Subcutaneous abdominal adipose tissue (tissue), 5 donors: ENCODE data around the gene ZNF211.

Experiments used
- H3K27ac ChIP-seq: one replicate; pipeline ENCODE4 v1.7.0; 2013; ENCODE audit warnings: low read depth, mild to moderate bottlenecking, inconsistent platforms, low read length, moderate library complexity
- H3K27me3 ChIP-seq, 5 donors: one replicate each; pipeline ENCODE4 v1.7.0; 2013; ENCODE audit warnings: low read length in 5 of 5, inconsistent platforms in 1 of 5; ENCODE audit not compliant: control insufficient read depth in 5 of 5, insufficient read depth in 4 of 5
- H3K36me3 ChIP-seq, 5 donors: one replicate each; pipeline ENCODE4 v1.7.0; 2013; ENCODE audit warnings: low read length in 5 of 5; ENCODE audit not compliant: control insufficient read depth in 5 of 5, insufficient read depth in 5 of 5
- H3K4me1 ChIP-seq, 5 donors: one replicate each; pipeline ENCODE4 v1.7.0; 2013; ENCODE audit warnings: low read length in 5 of 5, mild to moderate bottlenecking in 3 of 5, moderate library complexity in 1 of 5; ENCODE audit not compliant: control insufficient read depth in 5 of 5, insufficient read depth in 5 of 5
- H3K4me3 ChIP-seq, 5 donors: one replicate each; pipeline ENCODE4 v1.7.0; 2013; ENCODE audit warnings: low read length in 5 of 5, low read depth in 1 of 5
- H3K9ac ChIP-seq, 5 donors: one replicate each; pipeline ENCODE4 v1.7.0; 2013; ENCODE audit warnings: low read length in 5 of 5, mild to moderate bottlenecking in 4 of 5, moderate library complexity in 3 of 5
- H3K9me3 ChIP-seq, 5 donors: one replicate each; pipeline ENCODE4 v1.7.0; 2013; ENCODE audit warnings: low read length in 5 of 5; ENCODE audit not compliant: control insufficient read depth in 5 of 5
- donor health status: healthy.
- donor health status: healthy.
- donor health status: healthy.
- donor health status: healthy.
- donor health status: healthy.

ZNF211 gene

DNA sequence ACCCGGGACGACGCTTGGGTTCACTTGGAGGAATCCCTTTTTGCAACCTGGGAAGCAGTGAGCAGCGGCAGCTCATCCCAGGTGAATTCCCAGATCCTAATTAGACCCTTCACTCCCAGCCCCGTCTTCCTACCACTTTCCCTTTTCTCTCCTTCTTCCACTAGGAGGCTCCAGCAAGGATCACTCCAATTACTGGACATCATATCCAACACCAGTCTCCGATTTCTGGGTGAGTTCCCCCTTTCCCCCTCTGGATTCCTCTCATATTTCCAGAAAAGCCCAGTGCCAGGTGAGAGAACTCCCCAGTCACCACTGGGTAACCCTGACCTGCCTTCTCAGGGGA is 18.7 kb downstream of the ZNF211 start:
- H3K9me3 ChIP-seq = peaks cover 0 to 41% (median 20%) of the 10 kb centered on the region in 5 donors
- no peak overlapping the region for H3K27ac ChIP-seq
- H3K36me3 ChIP-seq = no peaks in the 10 kb centered on the region
- no peaks in the 10 kb centered on the region for H3K4me1 ChIP-seq
- no peak overlapping the region for H3K9ac ChIP-seq
- no peak overlapping the region for H3K4me3 ChIP-seq
- H3K27me3 ChIP-seq = peaks cover 0 to 11% (median 3%) of the 10 kb centered on the region in 5 donors

DNA sequence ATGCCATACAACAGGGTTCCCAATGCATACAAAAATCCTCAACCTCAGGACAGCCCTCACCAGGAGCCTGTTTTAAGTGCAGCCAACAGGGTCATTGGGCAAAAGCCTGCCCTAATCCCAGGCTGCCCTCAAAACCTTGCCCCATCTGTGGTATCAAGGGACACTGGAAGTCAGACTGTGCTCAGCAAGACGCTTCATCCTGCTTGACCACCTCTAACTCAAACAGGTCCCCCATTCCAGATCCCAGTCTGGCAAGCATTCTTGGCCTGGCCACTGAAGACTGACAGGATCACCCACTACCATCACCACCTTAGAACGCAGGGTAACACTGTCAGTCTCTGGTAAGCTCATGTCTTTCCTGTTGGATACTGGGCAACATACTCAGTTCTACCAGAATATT is 20.7 kb downstream of the ZNF211 start:
- H3K9ac ChIP-seq = no peak overlapping the region
- no peak overlapping the region for H3K4me3 ChIP-seq
- peaks cover 0 to 11% (median 3%) of the 10 kb centered on the region in 5 donors for H3K27me3 ChIP-seq
- H3K9me3 ChIP-seq = peaks cover 0 to 28% (median 14%) of the 10 kb centered on the region in 5 donors
- H3K4me1 ChIP-seq = no peaks in the 10 kb centered on the region
- no peak overlapping the region for H3K27ac ChIP-seq
- H3K36me3 ChIP-seq = no peaks in the 10 kb centered on the region

DNA sequence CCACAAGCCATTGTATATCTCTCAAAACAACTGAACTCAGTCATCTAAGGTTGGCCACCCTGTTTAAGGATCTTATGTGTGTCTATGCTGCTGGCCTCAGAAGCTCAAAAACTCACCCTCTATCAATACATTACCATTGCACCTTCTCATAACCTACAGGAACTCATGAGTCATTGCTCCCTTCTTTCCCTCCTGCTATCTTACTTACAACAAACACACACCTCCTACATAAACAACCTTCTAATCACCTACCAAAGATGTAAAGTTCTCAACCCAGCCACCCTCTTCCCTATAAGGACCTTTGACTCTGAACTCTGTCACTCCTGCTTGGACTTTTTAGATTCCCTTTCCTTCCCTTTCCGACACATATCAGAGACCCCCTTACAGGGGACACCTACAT is 22.5 kb downstream of the ZNF211 start:
- Histone ChIP-seq H3K4me1 (no peaks in the 10 kb centered on the region), H3K27ac (no peak overlapping the region), H3K36me3 (no peaks in the 10 kb centered on the region), H3K27me3 (peaks cover 0 to 11% (median 3%) of the 10 kb centered on the region in 5 donors), H3K9ac (no peak overlapping the region), H3K4me3 (no peak overlapping the region), H3K9me3 (peaks cover 0 to 27% (median 14%) of the 10 kb centered on the region in 5 donors)

DNA sequence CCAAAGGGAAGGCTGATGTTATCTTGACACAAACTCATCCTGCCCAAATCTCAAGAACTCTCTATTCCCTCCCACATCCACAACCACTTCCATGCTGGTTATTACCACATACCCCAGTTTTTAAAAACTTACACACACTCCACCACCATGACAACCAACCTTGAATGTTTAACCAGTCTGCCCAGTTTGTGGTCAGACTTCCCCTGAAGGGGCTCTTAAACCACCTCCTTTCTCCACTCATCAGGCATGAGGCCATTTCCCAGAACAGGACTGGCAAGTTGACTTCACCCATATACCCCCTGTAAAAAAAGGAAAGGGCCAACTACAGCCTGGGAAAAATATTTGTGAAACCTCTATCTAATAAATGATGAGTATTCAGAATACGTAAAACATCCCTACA is 23.4 kb downstream of the ZNF211 start:
- H3K27me3 ChIP-seq = peaks cover 0 to 10% (median 3%) of the 10 kb centered on the region in 5 donors

DNA sequence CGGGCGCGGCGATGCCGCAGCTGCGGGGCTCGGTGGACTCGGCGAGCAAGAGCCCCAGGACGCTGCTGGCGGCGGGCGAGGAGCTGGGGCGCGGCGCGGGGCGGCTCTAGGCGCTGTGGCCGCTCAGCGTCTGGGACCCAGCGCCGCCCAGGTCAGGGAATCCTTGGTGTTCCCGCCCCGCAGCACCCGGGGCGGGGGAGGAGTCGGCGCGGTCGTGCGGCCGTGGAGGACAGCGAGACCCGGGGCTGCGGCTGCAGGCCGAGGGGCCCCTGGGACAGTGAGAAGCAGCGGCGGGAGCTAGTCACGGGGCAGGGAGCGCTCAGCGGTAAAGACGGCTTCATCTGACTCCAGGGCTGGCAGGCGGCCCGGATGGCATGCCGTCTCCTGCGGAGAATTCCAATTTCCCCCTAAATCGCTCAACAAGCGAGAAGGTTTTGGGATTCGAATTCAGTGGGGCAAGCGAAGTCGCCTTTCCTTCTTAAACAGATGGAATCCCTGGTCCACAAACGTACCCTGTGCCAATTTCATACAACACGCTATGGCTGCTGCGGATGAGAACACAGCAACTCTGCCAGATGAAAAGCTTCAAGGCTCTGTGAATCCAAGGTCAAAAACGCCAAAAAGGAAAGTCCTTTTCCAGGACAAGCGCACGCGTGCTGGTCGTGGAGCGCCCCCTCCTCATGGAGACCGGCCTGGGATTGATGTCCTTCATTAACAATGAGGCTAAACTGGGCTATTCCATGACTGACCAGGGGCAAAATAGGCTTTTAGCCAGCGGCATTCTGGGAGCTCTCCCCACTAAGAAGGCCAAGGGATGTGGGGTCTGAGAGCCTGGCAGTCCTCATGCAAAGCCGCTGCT is 31.5 kb downstream of the ZNF211 start:
- Histone ChIP-seq H3K4me1 (peaks cover 0 to 12% (median 11%) of the 10 kb centered on the region in 5 donors), H3K27me3 (peaks cover 0 to 6% (median 0%) of the 10 kb centered on the region in 5 donors), H3K36me3 (no peaks in the 10 kb centered on the region), H3K27ac (peak overlapping the region; percentile 16), H3K9ac (peak overlapping the region in 4 of 5 donors; percentile 33 to 67 (median 47)), H3K4me3 (peak overlapping the region; percentile 59 to 73 (median 70)), H3K9me3 (peaks cover 0 to 5% (median 0%) of the 10 kb centered on the region in 5 donors)

More for the DNA sequence above, 23.4 kb downstream of the ZNF211 start:
- Histone ChIP-seq H3K27ac (no peak overlapping the region), H3K9ac (no peak overlapping the region), H3K4me1 (no peaks in the 10 kb centered on the region), H3K9me3 (peaks cover 0 to 26% (median 14%) of the 10 kb centered on the region in 5 donors), H3K4me3 (no peak overlapping the region), H3K36me3 (no peaks in the 10 kb centered on the region)

DNA sequence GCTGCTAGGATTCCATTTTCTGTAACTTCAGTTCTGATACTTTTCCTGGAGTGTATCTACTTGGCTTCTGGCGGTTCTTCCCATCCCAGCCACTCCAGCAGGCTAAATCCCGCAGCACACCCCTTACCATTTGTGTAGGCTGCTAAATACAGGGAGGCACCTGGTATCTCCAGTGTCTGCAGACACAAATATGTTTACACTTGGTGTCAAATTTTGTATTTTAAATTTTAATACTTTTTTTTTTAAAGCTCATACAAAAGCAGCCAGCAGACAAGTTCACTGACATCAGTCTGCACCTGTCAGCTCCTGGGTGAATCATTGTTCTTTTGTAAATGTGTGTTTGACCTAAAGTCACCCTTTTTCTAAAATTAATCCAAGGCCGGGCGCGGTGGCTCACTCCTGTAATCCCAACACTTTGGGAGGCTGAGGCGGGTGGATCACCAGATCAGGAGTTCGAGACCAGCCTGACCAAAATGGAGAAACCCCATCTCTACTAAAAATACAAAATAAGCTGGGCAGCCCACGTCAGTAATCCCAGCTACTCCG is 32.4 kb downstream of the ZNF211 start:
- peaks cover 0 to 12% (median 11%) of the 10 kb centered on the region in 5 donors for H3K4me1 ChIP-seq
- peaks cover 0 to 3% (median 0%) of the 10 kb centered on the region in 5 donors for H3K9me3 ChIP-seq
- H3K27ac ChIP-seq = no peak overlapping the region
- peak overlapping the region in 1 of 5 donors; percentile 46 for H3K9ac ChIP-seq
- peaks cover 0 to 6% (median 0%) of the 10 kb centered on the region in 5 donors for H3K27me3 ChIP-seq
- peak overlapping the region in 1 of 5 donors; percentile 59 for H3K4me3 ChIP-seq
- no peaks in the 10 kb centered on the region for H3K36me3 ChIP-seq

DNA sequence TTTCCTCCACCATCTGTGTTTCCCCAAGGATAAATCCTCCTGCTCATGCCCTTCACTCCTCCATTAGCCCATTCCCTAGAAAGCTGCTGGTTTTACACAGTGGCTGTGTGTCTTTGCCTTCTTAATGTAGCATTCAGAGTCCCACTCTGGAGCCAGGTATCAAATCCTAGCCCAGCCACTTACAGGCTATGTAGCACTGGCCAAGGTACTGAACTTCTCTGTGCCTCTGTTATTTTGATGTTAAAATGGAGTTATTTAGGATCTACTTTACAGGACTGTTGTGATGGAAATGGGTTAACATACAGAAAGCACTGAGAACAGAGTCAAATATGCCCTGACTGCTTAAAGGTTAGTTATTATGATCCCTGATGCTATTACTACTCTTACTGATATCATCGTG is 34.3 kb downstream of the ZNF211 start:
- no peaks in the 10 kb centered on the region for H3K36me3 ChIP-seq
- H3K9me3 ChIP-seq = peaks cover 0 to 3% (median 0%) of the 10 kb centered on the region in 5 donors
- H3K27ac ChIP-seq = no peak overlapping the region
- peaks cover 0 to 12% (median 11%) of the 10 kb centered on the region in 5 donors for H3K4me1 ChIP-seq
- H3K9ac ChIP-seq = no peak overlapping the region
- H3K27me3 ChIP-seq = peaks cover 0 to 6% (median 0%) of the 10 kb centered on the region in 5 donors
- no peak overlapping the region for H3K4me3 ChIP-seq

DNA sequence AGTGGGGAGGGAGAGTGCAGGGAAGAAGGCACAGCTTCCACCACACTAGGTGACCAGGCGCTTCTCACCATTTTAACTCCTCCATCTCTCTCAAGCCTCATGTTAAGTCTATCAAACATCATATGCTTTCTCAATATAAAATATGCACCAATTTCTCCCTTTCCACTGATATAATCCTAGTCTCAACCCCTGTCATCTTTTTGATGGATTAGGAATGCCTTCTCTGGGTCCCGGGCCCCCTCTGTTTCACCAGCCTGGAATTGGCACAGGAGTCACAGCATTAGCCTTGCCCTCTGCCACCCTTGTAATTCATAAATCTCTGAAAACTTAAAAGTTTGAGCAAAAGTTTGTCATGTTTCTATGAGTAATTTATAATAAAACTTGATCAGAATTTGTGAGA is 35.7 kb downstream of the ZNF211 start, which contains the start of gene ZSCAN4:
ZSCAN4 (plus strand) TSS at position 301 of the 400 bp plus-strand sequence. CDS start 7,211 bp downstream, outside the sequence.
- Histone ChIP-seq H3K4me1 (peaks cover 0 to 12% (median 10%) of the 10 kb centered on the region in 5 donors), H3K36me3 (no peaks in the 10 kb centered on the region), H3K4me3 (no peak within 1 kb of the TSS), H3K9ac (no peak within 1 kb of the TSS), H3K27me3 (peaks cover 0 to 6% (median 0%) of the 10 kb centered on the region in 5 donors), H3K27ac (no peak within 1 kb of the TSS), H3K9me3 (peaks cover 0 to 3% (median 0%) of the 10 kb centered on the region in 5 donors)

DNA sequence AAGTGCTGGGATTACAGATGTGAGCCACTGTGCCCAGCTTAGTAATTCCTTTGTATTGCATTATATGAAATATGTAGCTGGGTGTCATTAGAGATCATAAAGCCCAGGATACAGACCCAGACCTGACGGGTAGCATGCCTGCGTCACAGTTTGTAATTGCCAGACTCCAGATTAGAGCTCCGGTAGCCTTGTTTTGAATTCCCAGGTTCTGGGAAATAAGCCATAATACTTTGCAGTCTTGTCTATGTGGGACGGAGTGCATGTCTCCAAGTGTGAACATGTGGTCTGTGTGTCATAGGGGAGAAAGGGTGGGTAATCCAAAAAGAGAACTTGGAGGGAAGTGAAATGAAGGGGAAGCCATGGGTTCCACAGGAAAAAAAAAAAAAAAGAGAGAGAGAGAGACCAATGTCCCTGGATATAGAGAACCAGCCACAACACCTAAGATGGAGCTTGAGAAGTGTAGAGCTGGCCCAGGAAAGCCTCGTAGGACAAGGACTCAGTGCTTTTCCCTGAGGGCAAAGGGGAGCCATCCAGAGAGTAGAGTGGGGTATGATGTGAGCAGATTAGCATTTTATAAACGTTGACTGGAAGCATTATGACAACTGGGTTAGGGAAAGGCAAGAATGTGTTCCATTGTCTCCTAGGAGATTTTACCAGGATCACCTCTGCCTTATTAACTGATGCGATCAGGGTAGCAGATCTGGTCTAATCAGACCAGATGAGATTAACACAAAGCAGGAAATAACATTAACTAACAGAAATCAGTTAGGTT is 38.3 kb downstream of the ZNF211 start:
- no peaks in the 10 kb centered on the region for H3K4me1 ChIP-seq
- peaks cover 0 to 5% (median 0%) of the 10 kb centered on the region in 5 donors for H3K27me3 ChIP-seq
- H3K9me3 ChIP-seq = peaks cover 0 to 3% (median 0%) of the 10 kb centered on the region in 5 donors

More for the DNA sequence above, 38.3 kb downstream of the ZNF211 start:
- Histone ChIP-seq H3K27ac (no peak overlapping the region), H3K9ac (no peak overlapping the region), H3K36me3 (no peaks in the 10 kb centered on the region), H3K4me3 (no peak overlapping the region)
